Skeletal muscle satellite cell (primary cell): ENCODE measurements around the gene TBC1D8.

Experiments
- H3K27me3 ChIP-seq: 2 replicates; pipeline ENCODE4 v1.7.0; 2013; ENCODE audit warnings: low read length; ENCODE audit not compliant: control insufficient read depth, insufficient read depth
- H3K36me3 ChIP-seq: 2 replicates; pipeline ENCODE4 v1.7.0; 2013; ENCODE audit warnings: mild to moderate bottlenecking, control low read depth, low read length; ENCODE audit not compliant: insufficient read depth
- H3K4me1 ChIP-seq: 2 replicates; pipeline ENCODE4 v1.7.0; 2013; ENCODE audit warnings: low read length; ENCODE audit not compliant: control insufficient read depth, insufficient read depth
- H3K4me2 ChIP-seq: 2 replicates; pipeline ENCODE4 v1.7.0; 2013; ENCODE audit warnings: mild to moderate bottlenecking, low read length
- H3K4me3 ChIP-seq: 2 replicates; pipeline ENCODE4 v1.7.0; 2013; ENCODE audit warnings: low read length
- H3K9ac ChIP-seq: 2 replicates; pipeline ENCODE4 v1.7.0; 2013; ENCODE audit warnings: mild to moderate bottlenecking, low read depth, low read length, moderate library complexity
- H3K9me3 ChIP-seq: replicated peaks from 2 replicates; pipeline ENCODE4 v1.7.0; 2013; ENCODE audit warnings: mild to moderate bottlenecking, control low read depth, low read length

The TBC1D8 gene

GRCh38 chr2:101116348-101116747 is 34.8 kb downstream of the TBC1D8 start:
- no peaks in the 10 kb centered on the region for H3K27me3 ChIP-seq
- peaks cover 65% of the 10 kb centered on the region for H3K4me1 ChIP-seq
- H3K9me3 ChIP-seq, result no peaks in the 10 kb centered on the region
- no peaks in the 10 kb centered on the region for H3K36me3 ChIP-seq
- H3K9ac ChIP-seq, result no peak overlapping the region
- H3K4me3 ChIP-seq, result no peak overlapping the region
- no peak overlapping the region for H3K4me2 ChIP-seq

- no peaks in the 10 kb centered on the region for H3K9me3 ChIP-seq
- H3K9ac ChIP-seq, result no peak overlapping the region
- no peaks in the 10 kb centered on the region for H3K36me3 ChIP-seq
- H3K4me1 ChIP-seq, result peaks cover 65% of the 10 kb centered on the region
- no peak overlapping the region for H3K4me3 ChIP-seq
- H3K27me3 ChIP-seq, result no peaks in the 10 kb centered on the region
- H3K4me2 ChIP-seq, result no peak overlapping the region
Measured at GRCh38 chr2:101115664-101116063, 35.5 kb downstream of the TBC1D8 start.

GRCh38 chr2:101114815-101115214 is 36.4 kb downstream of the TBC1D8 start:
- no peaks in the 10 kb centered on the region for H3K27me3 ChIP-seq
- no peak overlapping the region for H3K4me2 ChIP-seq
- peaks cover 65% of the 10 kb centered on the region for H3K4me1 ChIP-seq
- H3K4me3 ChIP-seq, result no peak overlapping the region
- no peak overlapping the region for H3K9ac ChIP-seq
- no peaks in the 10 kb centered on the region for H3K9me3 ChIP-seq
- no peaks in the 10 kb centered on the region for H3K36me3 ChIP-seq

GRCh38 chr2:101114268-101114783 is 36.9 kb downstream of the TBC1D8 start:
- Histone ChIP-seq H3K4me2 (no peak overlapping the region), H3K27me3 (no peaks in the 10 kb centered on the region), H3K36me3 (no peaks in the 10 kb centered on the region), H3K4me1 (peaks cover 65% of the 10 kb centered on the region), H3K4me3 (no peak overlapping the region), H3K9ac (no peak overlapping the region), H3K9me3 (no peaks in the 10 kb centered on the region)

- H3K36me3 ChIP-seq, result no peaks in the 10 kb centered on the region
- peak overlapping the region; percentile 13 for H3K4me3 ChIP-seq
- peak overlapping the region; percentile 31 for H3K9ac ChIP-seq
- peaks cover 62% of the 10 kb centered on the region for H3K4me1 ChIP-seq
- peak overlapping the region; percentile 64 for H3K4me2 ChIP-seq
- no peaks in the 10 kb centered on the region for H3K9me3 ChIP-seq
- H3K27me3 ChIP-seq, result no peaks in the 10 kb centered on the region
Measured at GRCh38 chr2:101113441-101114267, 37.5 kb downstream of the TBC1D8 start.

- Histone ChIP-seq H3K27me3 (no peaks in the 10 kb centered on the region), H3K9me3 (no peaks in the 10 kb centered on the region), H3K4me2 (peak overlapping the region; percentile 64), H3K36me3 (no peaks in the 10 kb centered on the region), H3K4me1 (peaks cover 62% of the 10 kb centered on the region), H3K4me3 (no peak overlapping the region), H3K9ac (peak overlapping the region; percentile 31)
Measured at GRCh38 chr2:101112772-101113157, 38.4 kb downstream of the TBC1D8 start.

GRCh38 chr2:101111917-101112771 is 39.0 kb downstream of the TBC1D8 start:
- H3K9ac ChIP-seq, result no peak overlapping the region
- peak overlapping the region; percentile 25 for H3K4me2 ChIP-seq
- H3K9me3 ChIP-seq, result no peaks in the 10 kb centered on the region
- peaks cover 62% of the 10 kb centered on the region for H3K4me1 ChIP-seq
- H3K27me3 ChIP-seq, result no peaks in the 10 kb centered on the region
- H3K36me3 ChIP-seq, result no peaks in the 10 kb centered on the region
- no peak overlapping the region for H3K4me3 ChIP-seq

- Histone ChIP-seq H3K27me3 (no peaks in the 10 kb centered on the region), H3K9me3 (no peaks in the 10 kb centered on the region), H3K4me1 (peaks cover 68% of the 10 kb centered on the region), H3K36me3 (no peaks in the 10 kb centered on the region), H3K4me3 (no peak overlapping the region), H3K4me2 (peak overlapping the region; percentile 25), H3K9ac (no peak overlapping the region)
Measured at GRCh38 chr2:101111262-101111838, 39.8 kb downstream of the TBC1D8 start.

- H3K4me1 ChIP-seq, result peaks cover 68% of the 10 kb centered on the region
- H3K9me3 ChIP-seq, result no peaks in the 10 kb centered on the region
- no peak overlapping the region for H3K4me3 ChIP-seq
- no peak overlapping the region for H3K9ac ChIP-seq
- peak overlapping the region; percentile 21 for H3K4me2 ChIP-seq
- H3K27me3 ChIP-seq, result no peaks in the 10 kb centered on the region
- H3K36me3 ChIP-seq, result no peaks in the 10 kb centered on the region
Measured at GRCh38 chr2:101109451-101110118, 41.6 kb downstream of the TBC1D8 start.

- H3K27me3 ChIP-seq, result no peaks in the 10 kb centered on the region
- H3K9me3 ChIP-seq, result no peaks in the 10 kb centered on the region
- no peak overlapping the region for H3K9ac ChIP-seq
- H3K4me2 ChIP-seq, result no peak overlapping the region
- no peak overlapping the region for H3K4me3 ChIP-seq
- no peaks in the 10 kb centered on the region for H3K36me3 ChIP-seq
- peaks cover 56% of the 10 kb centered on the region for H3K4me1 ChIP-seq
Measured at GRCh38 chr2:101108357-101108756, 42.8 kb downstream of the TBC1D8 start.

- Histone ChIP-seq H3K4me2 (no peak overlapping the region), H3K4me1 (peaks cover 45% of the 10 kb centered on the region), H3K27me3 (no peaks in the 10 kb centered on the region), H3K4me3 (no peak overlapping the region), H3K9ac (no peak overlapping the region), H3K36me3 (no peaks in the 10 kb centered on the region), H3K9me3 (no peaks in the 10 kb centered on the region)
Measured at GRCh38 chr2:101107241-101107640, 43.9 kb downstream of the TBC1D8 start.
